ENCODE measurements around the gene ZNF558. TPM values are rescaled to one million over a fixed set of nuclear protein-coding genes. Genes with fewer than 3 reads are reported as not detected.

The ZNF558 gene
- polyA plus RNA-seq, 1 experiment, result 16.9 TPM

- Histone ChIP-seq H3K27me3 (ENCODE audit: control insufficient read depth, insufficient read depth, low read length) (no peaks in the 10 kb centered on the region), H3K36me3 (ENCODE audit: control insufficient read depth, insufficient read depth, low read length) (peaks cover 18% of the 10 kb centered on the region), H3K4me3 (ENCODE audit: low read depth, low read length) (no peak overlapping the region)
- CTCF ChIA-PET, result no interaction called here
- no peak for TF ChIP-seq CTCF (IDR thresholded peaks at IDR 0.05; ENCODE audit: insufficient read depth, low read depth, low read length)
- no peak for DNase-seq (ENCODE audit: low read depth)
- POLR2A ChIA-PET, result no interaction called here
Measured at GRCh38 chr19:8827277-8827676, 4.8 kb downstream of the ZNF558 start.

- ChIA-PET CTCF (no interaction called here), POLR2A (no interaction called here)
- no peak for TF ChIP-seq CTCF (IDR thresholded peaks at IDR 0.05; ENCODE audit: insufficient read depth, low read depth, low read length)
- Histone ChIP-seq H3K4me3 (ENCODE audit: low read depth, low read length) (no peak overlapping the region), H3K36me3 (ENCODE audit: control insufficient read depth, insufficient read depth, low read length) (peaks cover 22% of the 10 kb centered on the region), H3K27me3 (ENCODE audit: control insufficient read depth, insufficient read depth, low read length) (no peaks in the 10 kb centered on the region)
- DNase-seq (ENCODE audit: low read depth), result no peak
Measured at GRCh38 chr19:8826371-8826770, 5.7 kb downstream of the ZNF558 start.

GRCh38 chr19:8821748-8822241 lies 10.3 kb downstream of the ZNF558 start:
- peaks cover 28% of the 10 kb centered on the region for H3K36me3 ChIP-seq (ENCODE audit: control insufficient read depth, insufficient read depth, low read length)
- no peak for TF ChIP-seq CTCF (IDR thresholded peaks at IDR 0.05; ENCODE audit: insufficient read depth, low read depth, low read length)
- no peak overlapping the region for H3K4me3 ChIP-seq (ENCODE audit: low read depth, low read length)
- no peaks in the 10 kb centered on the region for H3K27me3 ChIP-seq (ENCODE audit: control insufficient read depth, insufficient read depth, low read length)
- DNase-seq (ENCODE audit: low read depth), result no peak
- POLR2A ChIA-PET, result no interaction called here
- CTCF ChIA-PET, result no interaction called here

- ChIA-PET POLR2A (no interaction called here), CTCF (no interaction called here)
- DNase-seq (ENCODE audit: low read depth), result no peak
- Histone ChIP-seq H3K27me3 (ENCODE audit: control insufficient read depth, insufficient read depth, low read length) (no peaks in the 10 kb centered on the region), H3K36me3 (ENCODE audit: control insufficient read depth, insufficient read depth, low read length) (peaks cover 27% of the 10 kb centered on the region), H3K4me3 (ENCODE audit: low read depth, low read length) (no peak overlapping the region)
- TF ChIP-seq CTCF (IDR thresholded peaks at IDR 0.05; ENCODE audit: insufficient read depth, low read depth, low read length), result no peak
Measured at GRCh38 chr19:8820234-8820633, 11.9 kb downstream of the ZNF558 start.

GRCh38 chr19:8815780-8816179 lies 16.3 kb downstream of the ZNF558 start:
- POLR2A ChIA-PET, result no interaction called here
- Histone ChIP-seq H3K27me3 (ENCODE audit: control insufficient read depth, insufficient read depth, low read length) (no peaks in the 10 kb centered on the region), H3K4me3 (ENCODE audit: low read depth, low read length) (no peak overlapping the region), H3K36me3 (ENCODE audit: control insufficient read depth, insufficient read depth, low read length) (peaks cover 17% of the 10 kb centered on the region)
- TF ChIP-seq CTCF (IDR thresholded peaks at IDR 0.05; ENCODE audit: insufficient read depth, low read depth, low read length), result no peak
- no peak for DNase-seq (ENCODE audit: low read depth)
- CTCF ChIA-PET, result no interaction called here

All from BJ (cell line).